Measurements from ENCODE around the gene MGST2. TPM values are rescaled to one million over a fixed set of nuclear protein-coding genes. Genes with fewer than 3 reads are reported as not detected.

Gene MGST2
- polyA plus RNA-seq, 1 donor from 2014 or later: 2.0 TPM

DNA sequence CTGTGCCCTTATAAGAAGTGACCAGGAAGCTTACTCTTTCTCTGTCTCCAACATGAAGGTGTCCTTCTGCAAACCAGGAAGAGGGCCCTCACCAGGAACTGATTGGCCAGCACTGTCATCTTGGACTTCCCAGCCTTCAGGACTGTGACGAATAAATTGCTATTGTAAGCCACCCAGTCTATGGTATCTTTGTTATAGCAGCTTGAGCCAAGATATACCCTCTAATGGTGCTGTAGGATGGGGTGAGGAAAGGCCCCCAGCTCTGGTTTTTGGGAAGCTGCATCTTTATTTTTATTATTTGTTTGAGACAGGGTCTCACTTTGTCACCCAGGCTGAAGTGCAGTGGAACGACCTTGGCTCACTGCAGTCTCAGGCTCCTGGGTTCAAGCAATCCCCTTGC is 1.2 kb upstream of the MGST2 start:
- H2AFZ ChIP-seq (ENCODE audit: low read depth, low read length): no peak overlapping the region
- no peak overlapping the region for H3K27ac ChIP-seq (ENCODE audit: low read length)
- peaks cover 3% of the 10 kb centered on the region for H3F3A ChIP-seq (ENCODE audit: insufficient read depth, low read length, poor library complexity, severe bottlenecking)
- no peaks in the 10 kb centered on the region for H3K9me3 ChIP-seq (ENCODE audit: low read length)
- no peaks in the 10 kb centered on the region for H3K27me3 ChIP-seq (ENCODE audit: insufficient read depth, low read depth, low read length)
- no peaks in the 10 kb centered on the region for H3K36me3 ChIP-seq (ENCODE audit: insufficient read depth, low read length)
- H3K4me3 ChIP-seq (ENCODE audit: low read length): no peak overlapping the region
- H3K9me2 ChIP-seq (ENCODE audit: insufficient read depth, low read length): no peaks in the 10 kb centered on the region
- no peaks in the 10 kb centered on the region for H4K20me1 ChIP-seq (ENCODE audit: insufficient read depth)
- H3K79me2 ChIP-seq (replicated peaks; ENCODE audit: insufficient read depth, low read length): no peaks in the 10 kb centered on the region
- no peak overlapping the region for H3K4me2 ChIP-seq (ENCODE audit: low read length)
- no peak overlapping the region for H3K9ac ChIP-seq (ENCODE audit: low read length)
- TF ChIP-seq TAF1 (IDR thresholded peaks at IDR 0.05; ENCODE audit: low read depth) (no peak), POLR2AphosphoS5 (IDR thresholded peaks at IDR 0.05) (no peak), EZH2 (IDR thresholded peaks at IDR 0.05; ENCODE audit: borderline replicate concordance, insufficient read depth, low read length, poor library complexity, severe bottlenecking) (no peak), SMC3 (conservative IDR thresholded peaks at IDR 0.05; ENCODE audit: poor library complexity) (no peak), RAD21 (conservative IDR thresholded peaks at IDR 0.05) (no peak), MXI1 (conservative IDR thresholded peaks at IDR 0.05; ENCODE audit: poor library complexity, severe bottlenecking) (no peak), EP300 (conservative IDR thresholded peaks at IDR 0.05; ENCODE audit: poor library complexity, severe bottlenecking) (no peak)
- TF ChIP-seq, protein P1, sequence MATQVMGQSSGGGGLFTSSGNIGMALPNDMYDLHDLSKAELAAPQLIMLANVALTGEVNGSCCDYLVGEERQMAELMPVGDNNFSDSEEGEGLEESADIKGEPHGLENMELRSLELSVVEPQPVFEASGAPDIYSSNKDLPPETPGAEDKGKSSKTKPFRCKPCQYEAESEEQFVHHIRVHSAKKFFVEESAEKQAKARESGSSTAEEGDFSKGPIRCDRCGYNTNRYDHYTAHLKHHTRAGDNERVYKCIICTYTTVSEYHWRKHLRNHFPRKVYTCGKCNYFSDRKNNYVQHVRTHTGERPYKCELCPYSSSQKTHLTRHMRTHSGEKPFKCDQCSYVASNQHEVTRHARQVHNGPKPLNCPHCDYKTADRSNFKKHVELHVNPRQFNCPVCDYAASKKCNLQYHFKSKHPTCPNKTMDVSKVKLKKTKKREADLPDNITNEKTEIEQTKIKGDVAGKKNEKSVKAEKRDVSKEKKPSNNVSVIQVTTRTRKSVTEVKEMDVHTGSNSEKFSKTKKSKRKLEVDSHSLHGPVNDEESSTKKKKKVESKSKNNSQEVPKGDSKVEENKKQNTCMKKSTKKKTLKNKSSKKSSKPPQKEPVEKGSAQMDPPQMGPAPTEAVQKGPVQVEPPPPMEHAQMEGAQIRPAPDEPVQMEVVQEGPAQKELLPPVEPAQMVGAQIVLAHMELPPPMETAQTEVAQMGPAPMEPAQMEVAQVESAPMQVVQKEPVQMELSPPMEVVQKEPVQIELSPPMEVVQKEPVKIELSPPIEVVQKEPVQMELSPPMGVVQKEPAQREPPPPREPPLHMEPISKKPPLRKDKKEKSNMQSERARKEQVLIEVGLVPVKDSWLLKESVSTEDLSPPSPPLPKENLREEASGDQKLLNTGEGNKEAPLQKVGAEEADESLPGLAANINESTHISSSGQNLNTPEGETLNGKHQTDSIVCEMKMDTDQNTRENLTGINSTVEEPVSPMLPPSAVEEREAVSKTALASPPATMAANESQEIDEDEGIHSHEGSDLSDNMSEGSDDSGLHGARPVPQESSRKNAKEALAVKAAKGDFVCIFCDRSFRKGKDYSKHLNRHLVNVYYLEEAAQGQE (IDR thresholded peaks at IDR 0.05; ENCODE audit: borderline replicate concordance): no peak
- TF ChIP-seq, protein P2, sequence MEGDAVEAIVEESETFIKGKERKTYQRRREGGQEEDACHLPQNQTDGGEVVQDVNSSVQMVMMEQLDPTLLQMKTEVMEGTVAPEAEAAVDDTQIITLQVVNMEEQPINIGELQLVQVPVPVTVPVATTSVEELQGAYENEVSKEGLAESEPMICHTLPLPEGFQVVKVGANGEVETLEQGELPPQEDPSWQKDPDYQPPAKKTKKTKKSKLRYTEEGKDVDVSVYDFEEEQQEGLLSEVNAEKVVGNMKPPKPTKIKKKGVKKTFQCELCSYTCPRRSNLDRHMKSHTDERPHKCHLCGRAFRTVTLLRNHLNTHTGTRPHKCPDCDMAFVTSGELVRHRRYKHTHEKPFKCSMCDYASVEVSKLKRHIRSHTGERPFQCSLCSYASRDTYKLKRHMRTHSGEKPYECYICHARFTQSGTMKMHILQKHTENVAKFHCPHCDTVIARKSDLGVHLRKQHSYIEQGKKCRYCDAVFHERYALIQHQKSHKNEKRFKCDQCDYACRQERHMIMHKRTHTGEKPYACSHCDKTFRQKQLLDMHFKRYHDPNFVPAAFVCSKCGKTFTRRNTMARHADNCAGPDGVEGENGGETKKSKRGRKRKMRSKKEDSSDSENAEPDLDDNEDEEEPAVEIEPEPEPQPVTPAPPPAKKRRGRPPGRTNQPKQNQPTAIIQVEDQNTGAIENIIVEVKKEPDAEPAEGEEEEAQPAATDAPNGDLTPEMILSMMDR (IDR thresholded peaks at IDR 0.05; ENCODE audit: poor library complexity, severe bottlenecking): no peak

DNA sequence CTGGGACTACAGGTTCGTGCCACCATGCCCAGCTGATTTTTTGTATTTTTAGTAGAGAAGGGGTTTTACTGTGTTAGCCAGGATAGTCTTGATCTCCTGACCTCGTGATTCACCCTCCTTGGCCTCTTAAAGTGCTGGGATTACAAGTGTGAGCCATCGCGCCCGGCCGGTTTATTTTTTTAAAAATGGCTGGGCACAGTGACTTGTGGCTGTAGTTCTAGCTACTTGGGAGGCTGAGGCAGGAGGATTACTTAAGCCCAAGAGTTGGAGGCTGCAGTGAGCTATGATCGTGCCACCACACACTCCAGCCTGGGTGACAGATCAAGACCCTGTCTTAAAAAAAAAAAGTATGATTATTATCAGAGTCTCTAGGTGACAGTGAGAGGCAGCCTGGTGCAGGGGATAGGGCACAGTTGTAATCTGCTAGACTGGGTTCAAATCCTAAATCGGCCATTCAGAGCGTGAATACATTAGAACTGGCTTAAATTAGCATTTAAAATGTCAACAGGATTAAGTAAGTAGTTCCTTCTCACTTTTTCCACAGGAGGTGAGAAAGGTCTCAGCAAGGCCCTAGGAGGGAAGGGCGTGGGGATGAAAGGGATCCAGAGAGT is 435 bp upstream of the MGST2 start:
- Histone ChIP-seq H3K36me3 (ENCODE audit: insufficient read depth, low read length) (no peaks in the 10 kb centered on the region), H2AFZ (ENCODE audit: low read depth, low read length) (peak overlapping the region; percentile 63), H3K9ac (ENCODE audit: low read length) (peak overlapping the region; percentile 50), H3K4me2 (ENCODE audit: low read length) (peak overlapping the region; percentile 80), H3F3A (ENCODE audit: insufficient read depth, low read length, poor library complexity, severe bottlenecking) (peaks cover 3% of the 10 kb centered on the region), H4K20me1 (ENCODE audit: insufficient read depth) (no peaks in the 10 kb centered on the region), H3K27me3 (ENCODE audit: insufficient read depth, low read depth, low read length) (no peaks in the 10 kb centered on the region), H3K4me3 (ENCODE audit: low read length) (peak overlapping the region; percentile 63), H3K9me3 (ENCODE audit: low read length) (no peaks in the 10 kb centered on the region), H3K79me2 (replicated peaks; ENCODE audit: insufficient read depth, low read length) (no peaks in the 10 kb centered on the region), H3K9me2 (ENCODE audit: insufficient read depth, low read length) (no peaks in the 10 kb centered on the region), H3K27ac (ENCODE audit: low read length) (peak overlapping the region; percentile 50)
- TF ChIP-seq, protein P1 (IDR thresholded peaks at IDR 0.05; ENCODE audit: borderline replicate concordance): no peak
- TF ChIP-seq TAF1 (IDR thresholded peaks at IDR 0.05; ENCODE audit: low read depth) (no peak), SMC3 (conservative IDR thresholded peaks at IDR 0.05; ENCODE audit: poor library complexity) (no peak), EP300 (conservative IDR thresholded peaks at IDR 0.05; ENCODE audit: poor library complexity, severe bottlenecking) (no peak), POLR2AphosphoS5 (IDR thresholded peaks at IDR 0.05) (no peak)

All from neural cell (in vitro differentiated cells).